Measurements from ENCODE around the gene SLX4IP.
"Not testable (repeated sequence)": the region's sequence is repeated elsewhere in the genome, so short reads cannot be mapped to it uniquely, and the experiment has no call there.

The SLX4IP gene

DNA sequence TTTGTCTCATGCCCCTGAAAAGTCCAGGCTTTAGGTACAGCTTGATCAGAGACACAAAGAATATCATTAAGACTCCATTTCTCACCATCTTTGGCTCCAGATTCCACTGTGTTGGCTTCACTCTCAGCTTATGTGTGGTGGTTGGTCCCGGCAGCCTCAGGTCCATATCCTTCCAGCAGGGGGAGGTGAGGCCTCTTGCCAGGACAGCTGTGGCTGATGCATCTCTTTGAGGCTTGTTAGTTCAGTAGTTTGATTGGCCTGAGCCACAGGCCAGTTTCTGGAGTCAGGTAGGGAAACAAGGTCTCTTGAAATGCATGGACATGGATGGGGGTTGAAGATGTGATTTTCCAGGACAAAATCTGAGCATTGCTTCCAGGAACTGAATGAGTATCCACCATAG, 176.3 kb downstream of the SLX4IP start:
- peak; percentile 53 for TF ChIP-seq CTCF (IDR thresholded peaks at IDR 0.05; ENCODE audit: low read depth, low read length, missing control alignments)
- H3K4me3 ChIP-seq (replicated peaks; ENCODE audit: low read depth, low read length): no peak overlapping the region
- no peak for DNase-seq (ENCODE audit: extremely low read depth, low read depth)

DNA sequence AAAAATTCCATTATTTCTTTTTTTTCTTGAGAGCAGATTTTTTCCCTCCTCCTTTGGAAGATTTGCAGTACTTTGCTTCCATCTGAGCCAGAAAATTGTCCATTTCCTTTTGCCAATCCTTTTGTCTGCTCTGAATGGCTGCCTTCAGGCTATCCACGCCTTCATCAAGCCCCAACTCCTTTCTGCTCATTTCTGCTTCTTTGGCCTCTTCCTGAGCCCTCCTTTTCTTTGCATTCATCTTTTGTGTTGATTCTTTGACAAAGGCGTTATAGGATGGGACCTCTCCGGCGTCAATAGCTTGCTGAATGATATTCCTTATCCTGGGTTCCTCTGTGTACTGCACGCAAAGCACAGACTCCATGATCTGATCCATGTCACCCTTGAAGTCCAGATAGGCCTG, 178.3 kb downstream of the SLX4IP start:
- not testable (repeated sequence) for DNase-seq (ENCODE audit: extremely low read depth, low read depth); H3K4me3 ChIP-seq (replicated peaks; ENCODE audit: low read depth, low read length)

- no peak for TF ChIP-seq CTCF (IDR thresholded peaks at IDR 0.05; ENCODE audit: low read depth, low read length, missing control alignments)
- no peak overlapping the region for H3K4me3 ChIP-seq (replicated peaks; ENCODE audit: low read depth, low read length)
- DNase-seq (ENCODE audit: extremely low read depth, low read depth): no peak
Measured at GRCh38 chr20:10613911-10614310, 178.8 kb downstream of the SLX4IP start.

DNA sequence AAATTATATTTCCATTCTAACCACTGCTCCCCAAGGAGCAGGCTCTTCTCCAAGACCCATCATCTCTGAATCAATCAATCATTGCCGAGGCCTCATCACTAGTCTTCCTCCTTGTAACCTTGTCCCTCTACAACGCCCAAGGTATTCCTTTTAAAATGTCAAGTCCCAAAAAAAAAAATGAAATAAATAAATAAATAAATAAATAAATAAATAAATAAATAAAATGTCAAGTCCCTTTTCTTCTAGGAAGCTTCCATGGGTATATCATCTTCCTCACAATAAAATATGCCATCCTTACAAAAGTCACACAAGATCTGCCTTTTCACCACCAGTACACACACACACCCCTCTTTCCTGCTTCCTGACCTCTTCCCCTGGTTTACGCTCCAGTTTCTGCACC, 181.1 kb downstream of the SLX4IP start:
- no peak for DNase-seq (ENCODE audit: extremely low read depth, low read depth)
- TF ChIP-seq CTCF (IDR thresholded peaks at IDR 0.05; ENCODE audit: low read depth, low read length, missing control alignments): no peak
- no peak overlapping the region for H3K4me3 ChIP-seq (replicated peaks; ENCODE audit: low read depth, low read length)

- H3K4me3 ChIP-seq (replicated peaks; ENCODE audit: low read depth, low read length); DNase-seq (ENCODE audit: extremely low read depth, low read depth): not testable (repeated sequence)
Measured at GRCh38 chr20:10617549-10618133, 182.5 kb downstream of the SLX4IP start.

- no peak overlapping the region for H3K4me3 ChIP-seq (replicated peaks; ENCODE audit: low read depth, low read length)
- no peak for DNase-seq (ENCODE audit: extremely low read depth, low read depth)
- no peak for TF ChIP-seq CTCF (IDR thresholded peaks at IDR 0.05; ENCODE audit: low read depth, low read length, missing control alignments)
Measured at GRCh38 chr20:10618611-10619245, 183.6 kb downstream of the SLX4IP start.

GRCh38 chr20:10619427-10619826, 184.3 kb downstream of the SLX4IP start:
- H3K4me3 ChIP-seq (replicated peaks; ENCODE audit: low read depth, low read length): no peak overlapping the region
- no peak for TF ChIP-seq CTCF (IDR thresholded peaks at IDR 0.05; ENCODE audit: low read depth, low read length, missing control alignments)
- peak; percentile 85 for DNase-seq (ENCODE audit: extremely low read depth, low read depth)

DNA sequence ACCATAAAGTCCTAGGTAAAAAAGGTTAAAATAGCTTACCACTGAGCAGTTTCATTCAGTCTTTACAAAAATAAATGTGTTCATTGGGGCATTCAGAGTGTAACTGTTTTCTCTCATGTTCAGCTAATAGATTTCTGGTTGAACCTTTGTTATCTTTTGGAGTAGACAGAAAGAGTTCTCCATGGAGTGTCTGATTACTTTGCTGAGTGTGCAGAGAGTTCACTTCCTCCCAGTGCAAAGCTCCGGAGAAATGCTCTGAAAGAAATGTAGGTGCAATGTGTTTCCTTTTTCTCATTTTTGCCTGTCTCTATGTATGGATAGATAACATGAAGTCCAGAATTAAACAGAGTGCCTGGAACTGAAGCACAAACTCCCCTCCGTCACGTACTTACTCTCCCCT, 186.0 kb downstream of the SLX4IP start:
- no peak for TF ChIP-seq CTCF (IDR thresholded peaks at IDR 0.05; ENCODE audit: low read depth, low read length, missing control alignments)
- H3K4me3 ChIP-seq (replicated peaks; ENCODE audit: low read depth, low read length): no peak overlapping the region
- no peak for DNase-seq (ENCODE audit: extremely low read depth, low read depth)
